HG03439 (cell line): ENCODE results near the gene TBX21.
A peak's percentile ranks its signal among the peaks of the same experiment; 100 is the strongest.

Experiments
- ATAC-seq: cut with Tn5 transposase; IDR thresholded peaks from one replicate; pipeline ENCODE4 v1.9.1; 2021; ENCODE audit warnings: mild to moderate bottlenecking, moderate library complexity; ENCODE audit not compliant: unreplicated experiment

Gene TBX21

GRCh38 chr17:47733047-47733673 is at the start of gene TBX21:
TBX21 (plus strand) TSS chr17:47733236; CDS start chr17:47733455, 219 bp downstream.
- peak; percentile 41 for ATAC-seq

- no peak for ATAC-seq
Observed at GRCh38 chr17:47684025-47684424, 49.0 kb upstream of the TBX21 start.

GRCh38 chr17:47684535-47685193 is 48.4 kb upstream of the TBX21 start:
- ATAC-seq = no peak

GRCh38 chr17:47685556-47686275 is 47.3 kb upstream of the TBX21 start:
- ATAC-seq = no peak

- ATAC-seq = no peak
Observed at GRCh38 chr17:47686276-47686635, 46.8 kb upstream of the TBX21 start.

GRCh38 chr17:47686664-47687327 is 46.2 kb upstream of the TBX21 start:
- no peak for ATAC-seq

- no peak for ATAC-seq
Observed at GRCh38 chr17:47687328-47687690, 45.7 kb upstream of the TBX21 start.

GRCh38 chr17:47687748-47688147 is 45.3 kb upstream of the TBX21 start:
- no peak for ATAC-seq

- ATAC-seq = no peak
Observed at GRCh38 chr17:47690121-47690520, 42.9 kb upstream of the TBX21 start.

- no peak for ATAC-seq
Observed at GRCh38 chr17:47692137-47692894, 40.7 kb upstream of the TBX21 start.

- no peak for ATAC-seq
Observed at GRCh38 chr17:47692895-47693730, 39.9 kb upstream of the TBX21 start.

GRCh38 chr17:47693731-47694580 is 39.1 kb upstream of the TBX21 start, which contains the start of gene TBKBP1:
TBKBP1 (plus strand) TSS chr17:47694161; CDS start chr17:47696113, 1,952 bp downstream.
- no peak for ATAC-seq

GRCh38 chr17:47694581-47695428 is 38.2 kb upstream of the TBX21 start:
- ATAC-seq = no peak

GRCh38 chr17:47695429-47696376 is 37.3 kb upstream of the TBX21 start:
- ATAC-seq = no peak

GRCh38 chr17:47696717-47697642 is 36.1 kb upstream of the TBX21 start:
- no peak for ATAC-seq
